ENCODE measurements around the gene GTF2F2.

Gene GTF2F2

GRCh38 chr13:45092663-45093062 lies 27.6 kb upstream of the GTF2F2 start:
- no peak for TF ChIP-seq CTCF (IDR thresholded peaks at IDR 0.05; ENCODE audit: low read depth, low read length, missing control alignments)
- no peak overlapping the region for H3K4me3 ChIP-seq (ENCODE audit: low read depth, low read length)
- DNase-seq (ENCODE audit: low read depth): no peak

GRCh38 chr13:45100573-45101262 lies 19.6 kb upstream of the GTF2F2 start:
- no peak overlapping the region for H3K4me3 ChIP-seq (ENCODE audit: low read depth, low read length)
- DNase-seq (ENCODE audit: low read depth): no peak
- TF ChIP-seq CTCF (IDR thresholded peaks at IDR 0.05; ENCODE audit: low read depth, low read length, missing control alignments): no peak

GRCh38 chr13:45101327-45102018 lies 18.8 kb upstream of the GTF2F2 start:
- DNase-seq (ENCODE audit: low read depth): no peak
- no peak overlapping the region for H3K4me3 ChIP-seq (ENCODE audit: low read depth, low read length)
- TF ChIP-seq CTCF (IDR thresholded peaks at IDR 0.05; ENCODE audit: low read depth, low read length, missing control alignments): no peak

- no peak for DNase-seq (ENCODE audit: low read depth)
- TF ChIP-seq CTCF (IDR thresholded peaks at IDR 0.05; ENCODE audit: low read depth, low read length, missing control alignments): no peak
- no peak overlapping the region for H3K4me3 ChIP-seq (ENCODE audit: low read depth, low read length)
Measured at GRCh38 chr13:45102136-45102507, 18.2 kb upstream of the GTF2F2 start.

GRCh38 chr13:45103449-45103848 lies 16.9 kb upstream of the GTF2F2 start:
- DNase-seq (ENCODE audit: low read depth): no peak
- H3K4me3 ChIP-seq (ENCODE audit: low read depth, low read length): no peak overlapping the region
- TF ChIP-seq CTCF (IDR thresholded peaks at IDR 0.05; ENCODE audit: low read depth, low read length, missing control alignments): no peak

GRCh38 chr13:45104261-45104660 lies 16.0 kb upstream of the GTF2F2 start:
- no peak overlapping the region for H3K4me3 ChIP-seq (ENCODE audit: low read depth, low read length)
- TF ChIP-seq CTCF (IDR thresholded peaks at IDR 0.05; ENCODE audit: low read depth, low read length, missing control alignments): no peak
- no peak for DNase-seq (ENCODE audit: low read depth)

- no peak for DNase-seq (ENCODE audit: low read depth)
- no peak for TF ChIP-seq CTCF (IDR thresholded peaks at IDR 0.05; ENCODE audit: low read depth, low read length, missing control alignments)
- no peak overlapping the region for H3K4me3 ChIP-seq (ENCODE audit: low read depth, low read length)
Measured at GRCh38 chr13:45105895-45106294, 14.4 kb upstream of the GTF2F2 start.

Measured in GM12864 (cell line).